K562 (cell line): Measurements from ENCODE around the gene AGPAT2. TPM values are rescaled to one million over a fixed set of nuclear protein-coding genes. Genes with fewer than 3 reads are reported as not detected.

ENCODE experiments used
- ATAC-seq: fragments of 200-7000 bp; cut with Tn5 transposase; 3 replicates; pipeline ENCODE4 v1.9.1; 2020; ENCODE audit warnings: moderate library complexity
- BruUV-seq: library from RNA; stranded (reverse); fragments of 400-500 nt; replicated peaks from 2 replicates; lab custom pipeline; 2021; lab: Mats Ljungman, UMichigan
- CTCF ChIA-PET: fragments of 300-600 bp; formaldehyde crosslinking; extraction: SDS; loops from one replicate; lab custom pipeline; 2021; ENCODE audit warnings: low intra/inter-chr PET ratio; lab: Yijun Ruan, JAX
- POLR2A ChIA-PET: fragments of 300-600, 350-650 bp; sonication (Branson Sonifier 250); formaldehyde crosslinking; extraction: SDS; loops from one replicate; lab custom pipeline; 2021; ENCODE audit warnings: antibody characterized with exemption, inconsistent platforms; lab: Yijun Ruan, JAX
- DNase-seq, 4 experiments: peaks; one replicate each; pipeline versions ENCODE4 v3.0.0 to v3.0.0-alpha.2; 2011 to 2018; ENCODE audit warnings: low spot score in 3 of 4, mixed read lengths in 3 of 4; ENCODE audit errors: extremely low read depth in 1 of 4
- FAIRE-seq: peaks from 2 replicates; lab custom pipeline; 2011; peaks lifted over from hg19 to GRCh38; lab: Jason Lieb, UNC
- H2AFZ ChIP-seq: 2 replicates; pipeline ENCODE4 v1.6.0; 2011; ENCODE audit warnings: low read depth, low read length, control low read depth, inconsistent platforms
- H3K27ac ChIP-seq: fragments of 200-600 bp; 3 replicates; pipeline ENCODE4 v1.8.0; 2011; ENCODE audit warnings: low read depth, mild to moderate bottlenecking, control low read depth, inconsistent platforms, low read length, moderate library complexity, mixed read lengths; ENCODE audit errors: extremely low read depth
- H3K27me3 ChIP-seq, 2 experiments: fragments of 300-600 bp in 1 of 2; 2 replicates in 1 of 2; 3 replicates in 1 of 2; pipeline versions ENCODE4 v1.6.0 to v1.8.0; 2011; ENCODE audit warnings: inconsistent platforms in 2 of 2, low read length in 2 of 2, mild to moderate bottlenecking in 1 of 2, mixed read lengths in 1 of 2, moderate library complexity in 1 of 2; ENCODE audit not compliant: control insufficient read depth in 2 of 2, insufficient read depth in 2 of 2
- H3K36me3 ChIP-seq: fragments of 300-600 bp; 3 replicates; pipeline ENCODE4 v1.8.0; 2011; ENCODE audit warnings: mild to moderate bottlenecking, low read length, inconsistent platforms; ENCODE audit not compliant: control insufficient read depth, insufficient read depth
- H3K4me1 ChIP-seq, 2 experiments: fragments of 200-600 bp in 1 of 2; replicated peaks in 1 of 2; 2 replicates in 1 of 2; 3 replicates in 1 of 2; pipeline versions ENCODE4 v1.5.1 to v1.8.0; 2011; ENCODE audit warnings: inconsistent platforms in 2 of 2, low read length in 2 of 2, mild to moderate bottlenecking in 1 of 2, mixed read lengths in 1 of 2, moderate library complexity in 1 of 2; ENCODE audit not compliant: control insufficient read depth in 2 of 2, insufficient read depth in 2 of 2
- H3K4me2 ChIP-seq: 2 replicates; pipeline ENCODE4 v1.6.1; 2011; ENCODE audit warnings: low read length, control low read depth, inconsistent platforms, mixed read lengths; ENCODE audit not compliant: insufficient read depth
- H3K4me3 ChIP-seq: fragments of 200-600 bp; sonication (generic), shearing (Covaris generic); 2 replicates; pipeline ENCODE4 v1.5.1; 2016; ENCODE audit warnings: control low read depth, inconsistent platforms
- H3K79me2 ChIP-seq: fragments of 200-600 bp; 3 replicates; pipeline ENCODE4 v1.8.0; 2011; ENCODE audit warnings: low read length, inconsistent platforms; ENCODE audit not compliant: control insufficient read depth, insufficient read depth
- H3K9ac ChIP-seq, 2 experiments: 2 replicates each; pipeline versions ENCODE4 v1.6.0 to v1.6.1; 2011; ENCODE audit warnings: low read depth in 2 of 2, low read length in 2 of 2, control low read depth in 1 of 2, inconsistent platforms in 1 of 2, mild to moderate bottlenecking in 1 of 2, mixed read lengths in 1 of 2; ENCODE audit not compliant: insufficient read depth in 1 of 2
- H3K9me1 ChIP-seq: one replicate; pipeline ENCODE4 v1.6.0; 2011; ENCODE audit warnings: inconsistent platforms, mild to moderate bottlenecking, low read length, moderate library complexity; ENCODE audit not compliant: control insufficient read depth, insufficient read depth
- H3K9me3 ChIP-seq: replicated peaks from 2 replicates; pipeline ENCODE4 v1.5.1; 2011; ENCODE audit warnings: low read depth, low read length, inconsistent platforms; ENCODE audit not compliant: control insufficient read depth, insufficient read depth
- H4K20me1 ChIP-seq: replicated peaks from 2 replicates; pipeline ENCODE4 v1.6.1; 2011; ENCODE audit warnings: low read length, inconsistent platforms, mixed read lengths; ENCODE audit not compliant: control insufficient read depth, insufficient read depth
- ATF1 ChIP-seq, 2 experiments: fragments of 450-650 bp in 1 of 2; IDR thresholded peaks; 2 replicates each; pipeline ENCODE4 v1.6.1; 2016; ENCODE audit warnings: missing compliant biosample characterization in 1 of 2, missing genetic modification characterization in 1 of 2
- E2F8 ChIP-seq: fragments of 450-650 bp; IDR thresholded peaks from 2 replicates; pipeline ENCODE4 v1.7.1; 2018; ENCODE audit warnings: mild to moderate bottlenecking, low read depth; ENCODE audit not compliant: partially characterized antibody
- L3MBTL2 ChIP-seq: fragments of 450-650 bp; IDR thresholded peaks from 2 replicates; pipeline ENCODE4 v1.6.1; 2016; ENCODE audit warnings: mild to moderate bottlenecking, moderate library complexity
- RERE ChIP-seq: sonication (generic); formaldehyde crosslinking; IDR thresholded peaks from 2 replicates; pipeline ENCODE4 v1.8.0; 2023; ENCODE audit warnings: missing genetic modification reagents, mild to moderate bottlenecking, borderline replicate concordance
- SMARCA5 ChIP-seq: fragments of 450-650 bp; IDR thresholded peaks from 2 replicates; pipeline ENCODE4 v1.6.1; 2016
- ZBTB43 ChIP-seq: sonication (generic); formaldehyde crosslinking; IDR thresholded peaks from 2 replicates; pipeline ENCODE4 v1.8.0; 2023; ENCODE audit warnings: mild to moderate bottlenecking, missing genetic modification reagents
- ZNF696 ChIP-seq: fragments of 250-450 bp; sonication (Bioruptor Pico); conservative IDR thresholded peaks from 2 replicates; pipeline ENCODE4 v1.4.0; 2020; ENCODE audit warnings: mild to moderate bottlenecking, moderate library complexity
- WGBS: fragments of 100-300 bp; shearing (Covaris generic); methylation state at CpG from one replicate; pipeline ENCODE4 v1.1.6; 2016; ENCODE audit warnings: low coverage, mixed read lengths; ENCODE audit not compliant: insufficient coverage; ENCODE audit errors: missing lambda C conversion rate; 5-methylcytosine and 5-hydroxymethylcytosine counted together
- in situ Hi-C: fragments of 300-500 bp; cut with MboI; formaldehyde crosslinking; loops from 4 replicates; pipeline ENCODE4 v1.15.0; 2018; ENCODE audit warnings: inconsistent platforms, mixed read lengths
- intact Hi-C: fragments of 100-400 bp; cut with micrococcal nuclease; formaldehyde crosslinking; loops from 2 replicates; pipeline ENCODE4 v1.14.2; 2022
- polyA plus RNA-seq, 8 experiments: library from polyadenylated mRNA; depleted of rRNA in 4 of 8; stranded (reverse) in 5 of 8; unstranded in 3 of 8; fragments of >200 nt; fragmentation: Nextera tagmentation in 2 of 8; fragmentation: Illumina TruSeq in 1 of 8; extraction: Ambion mirVana in 2 of 8; extraction: Trizol in 1 of 8; gene quantifications; 2 replicates each; pipeline versions ENCODE4 v1.2.1 to v1.2.3, GENCODE V29; 2011 to 2014; ENCODE audit warnings: inconsistent platforms in 1 of 8, missing spikeins in 1 of 8
- total RNA-seq, 7 experiments: library from RNA; depleted of rRNA in 6 of 7; stranded (reverse); fragments of >200 nt in 6 of 7; fragmentation: Illumina TruSeq in 2 of 7; extraction: Trizol in 2 of 7; gene quantifications; 2 replicates each; pipeline versions ENCODE4 v1.2.1 to v1.2.3, GENCODE V29; 2011 to 2021; ENCODE audit warnings: low replicate concordance in 1 of 7

Gene AGPAT2
- total and polyA plus RNA-seq, 9 of the 15 experiments (the other 6 are each of a cell fraction or from before 2014, with no cell fraction given), result 0.13 to 54.5 (median 23.9) TPM

GRCh38 chr9:136654820-136655535, 32.3 kb downstream of the AGPAT2 start (continued):
- TF ChIP-seq E2F8 (no peak), ZBTB43 (no peak), ZNF696 (CRISPR knock-in tag) (no peak)

GRCh38 chr9:136653323-136654079, 33.8 kb downstream of the AGPAT2 start:
- Histone ChIP-seq H3K27me3 (no peaks in the 10 kb centered on the region), H3K36me3 (no peaks in the 10 kb centered on the region), H3K4me2 (no peak overlapping the region), H3K4me1 (peaks cover 17 to 54% of the 10 kb centered on the region in 2 experiments; a peak in 4 of 5 replicates), H3K4me3 (no peak overlapping the region), H4K20me1 (no peaks in the 10 kb centered on the region), H3K9me3 (no peaks in the 10 kb centered on the region), H3K79me2 (no peaks in the 10 kb centered on the region), H3K27ac (no peak overlapping the region), H2AFZ (no peak overlapping the region), H3K9ac (peak overlapping the region in 1 of 2 experiments; percentile 32; a peak in 1 of 4 replicates), H3K9me1 (no peaks in the 10 kb centered on the region)
- WGBS, result 58% methylated on average over 35 of the region's 43 CpGs
- intact Hi-C loops, result no loop called here
- in situ Hi-C loops, result no loop called here
- CTCF ChIA-PET, result no interaction called here
- no peak for DNase-seq
- BruUV-seq, result no TSS peak
- FAIRE-seq, result no peak
- POLR2A ChIA-PET, result interaction anchor here (0.5 to 0.6 kb wide), 2 partner anchors 9 to 244 kb away, joined by 4 read pairs; no protein-coding TSS in a partner anchor
- no peak for ATAC-seq
- TF ChIP-seq ATF1 (CRISPR knock-in tag; IDR thresholded peaks at IDR 0.05) (no peak), ATF1 (tag; IDR thresholded peaks at IDR 0.05) (no peak), L3MBTL2 (0 out of 2 replicates have a peak, but pooled peaks have one; percentile 16), SMARCA5 (no peak), RERE (no peak)
